Measurements from ENCODE around the gene ENPP3. TPM values are rescaled to one million over a fixed set of nuclear protein-coding genes. Genes with fewer than 3 reads are reported as not detected.

ENPP3 gene
- polyA plus RNA-seq, 1 donor: 43.7 TPM

DNA sequence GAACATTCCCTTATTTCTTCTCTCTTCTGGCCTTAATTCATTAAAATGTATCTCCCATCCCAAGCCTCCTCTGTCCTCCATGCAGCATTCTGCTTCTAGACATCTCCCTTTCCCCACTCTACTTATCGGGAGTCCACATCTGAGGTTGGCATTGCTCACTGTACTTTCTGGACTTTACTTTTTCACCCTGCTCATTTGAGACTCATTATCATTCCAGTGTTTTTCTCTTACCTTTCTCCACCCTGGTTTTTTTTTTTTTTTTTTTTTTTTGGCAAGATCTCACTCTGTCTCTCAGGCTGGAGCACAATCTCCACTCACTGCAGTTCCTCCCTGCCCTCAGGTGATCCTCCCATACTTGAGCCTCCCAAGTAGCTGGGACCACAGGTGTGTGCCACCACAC, 4.5 kb downstream of the ENPP3 start:
- peaks cover 18% of the 10 kb centered on the region for H3K4me1 ChIP-seq (ENCODE audit: control insufficient read depth, insufficient read depth, low read length)
- no peaks in the 10 kb centered on the region for H3K9me3 ChIP-seq (ENCODE audit: control insufficient read depth, low read depth, low read length)
- H3K27me3 ChIP-seq (ENCODE audit: control insufficient read depth, insufficient read depth, low read length): no peaks in the 10 kb centered on the region
- WGBS (ENCODE audit: insufficient coverage, low lambda C conversion rate): 71% methylated on average over 1 of the region's 1 CpG
- H3K36me3 ChIP-seq (ENCODE audit: control insufficient read depth, insufficient read depth, low read length): peaks cover 3% of the 10 kb centered on the region
- DNase-seq: peak in 1 of 2 donors; percentile 22
- H3K27ac ChIP-seq (ENCODE audit: low read length): no peak overlapping the region
- no peak overlapping the region for H3K4me3 ChIP-seq (ENCODE audit: low read length)

- no peak overlapping the region for H3K4me3 ChIP-seq (ENCODE audit: low read length)
- H3K36me3 ChIP-seq (ENCODE audit: control insufficient read depth, insufficient read depth, low read length): peaks cover 3% of the 10 kb centered on the region
- no peak for DNase-seq
- H3K4me1 ChIP-seq (ENCODE audit: control insufficient read depth, insufficient read depth, low read length): peaks cover 16% of the 10 kb centered on the region
- no peaks in the 10 kb centered on the region for H3K9me3 ChIP-seq (ENCODE audit: control insufficient read depth, low read depth, low read length)
- no peak overlapping the region for H3K27ac ChIP-seq (ENCODE audit: low read length)
- no CpG with 5 or more reads among the region's 6 CpGs for WGBS (ENCODE audit: insufficient coverage, low lambda C conversion rate)
- no peaks in the 10 kb centered on the region for H3K27me3 ChIP-seq (ENCODE audit: control insufficient read depth, insufficient read depth, low read length)
Observed at GRCh38 chr6:131642565-131642964, 5.5 kb downstream of the ENPP3 start.

GRCh38 chr6:131642987-131643611, 6.0 kb downstream of the ENPP3 start:
- Histone ChIP-seq H3K4me3 (ENCODE audit: low read length) (no peak overlapping the region), H3K36me3 (ENCODE audit: control insufficient read depth, insufficient read depth, low read length) (peaks cover 3% of the 10 kb centered on the region), H3K27me3 (ENCODE audit: control insufficient read depth, insufficient read depth, low read length) (no peaks in the 10 kb centered on the region), H3K4me1 (ENCODE audit: control insufficient read depth, insufficient read depth, low read length) (peaks cover 16% of the 10 kb centered on the region), H3K9me3 (ENCODE audit: control insufficient read depth, low read depth, low read length) (no peaks in the 10 kb centered on the region), H3K27ac (ENCODE audit: low read length) (no peak overlapping the region)
- DNase-seq: no peak
- 80% methylated on average over 1 of the region's 3 CpGs for WGBS (ENCODE audit: insufficient coverage, low lambda C conversion rate)

- H3K4me3 ChIP-seq (ENCODE audit: low read length): no peak overlapping the region
- H3K36me3 ChIP-seq (ENCODE audit: control insufficient read depth, insufficient read depth, low read length): peaks cover 3% of the 10 kb centered on the region
- H3K4me1 ChIP-seq (ENCODE audit: control insufficient read depth, insufficient read depth, low read length): peaks cover 13% of the 10 kb centered on the region
- H3K27me3 ChIP-seq (ENCODE audit: control insufficient read depth, insufficient read depth, low read length): no peaks in the 10 kb centered on the region
- WGBS (ENCODE audit: insufficient coverage, low lambda C conversion rate): 75% methylated on average over 2 of the region's 2 CpGs
- no peak overlapping the region for H3K27ac ChIP-seq (ENCODE audit: low read length)
- DNase-seq: no peak
- H3K9me3 ChIP-seq (ENCODE audit: control insufficient read depth, low read depth, low read length): no peaks in the 10 kb centered on the region
Observed at GRCh38 chr6:131643855-131644460, 6.9 kb downstream of the ENPP3 start.

GRCh38 chr6:131644921-131645320, 7.8 kb downstream of the ENPP3 start:
- no peak for DNase-seq
- WGBS (ENCODE audit: insufficient coverage, low lambda C conversion rate): 80% methylated on average over 1 of the region's 1 CpG
- Histone ChIP-seq H3K4me3 (ENCODE audit: low read length) (no peak overlapping the region), H3K9me3 (ENCODE audit: control insufficient read depth, low read depth, low read length) (no peaks in the 10 kb centered on the region), H3K4me1 (ENCODE audit: control insufficient read depth, insufficient read depth, low read length) (peaks cover 11% of the 10 kb centered on the region), H3K36me3 (ENCODE audit: control insufficient read depth, insufficient read depth, low read length) (peaks cover 3% of the 10 kb centered on the region), H3K27ac (ENCODE audit: low read length) (no peak overlapping the region), H3K27me3 (ENCODE audit: control insufficient read depth, insufficient read depth, low read length) (no peaks in the 10 kb centered on the region)

GRCh38 chr6:131645846-131646245, 8.7 kb downstream of the ENPP3 start:
- peak overlapping the region; percentile 26 for H3K27ac ChIP-seq (ENCODE audit: low read length)
- no peak overlapping the region for H3K4me3 ChIP-seq (ENCODE audit: low read length)
- H3K36me3 ChIP-seq (ENCODE audit: control insufficient read depth, insufficient read depth, low read length): peaks cover 6% of the 10 kb centered on the region
- peaks cover 9% of the 10 kb centered on the region for H3K4me1 ChIP-seq (ENCODE audit: control insufficient read depth, insufficient read depth, low read length)
- no peaks in the 10 kb centered on the region for H3K27me3 ChIP-seq (ENCODE audit: control insufficient read depth, insufficient read depth, low read length)
- DNase-seq: peak in 1 of 2 donors; percentile 52
- no peaks in the 10 kb centered on the region for H3K9me3 ChIP-seq (ENCODE audit: control insufficient read depth, low read depth, low read length)
- WGBS (ENCODE audit: insufficient coverage, low lambda C conversion rate): no CpG with 5 or more reads among the region's 2 CpGs

- DNase-seq: no peak
- H3K9me3 ChIP-seq (ENCODE audit: control insufficient read depth, low read depth, low read length): no peaks in the 10 kb centered on the region
- peaks cover 6% of the 10 kb centered on the region for H3K36me3 ChIP-seq (ENCODE audit: control insufficient read depth, insufficient read depth, low read length)
- H3K4me1 ChIP-seq (ENCODE audit: control insufficient read depth, insufficient read depth, low read length): peaks cover 10% of the 10 kb centered on the region
- peak overlapping the region; percentile 26 for H3K27ac ChIP-seq (ENCODE audit: low read length)
- H3K4me3 ChIP-seq (ENCODE audit: low read length): no peak overlapping the region
- no peaks in the 10 kb centered on the region for H3K27me3 ChIP-seq (ENCODE audit: control insufficient read depth, insufficient read depth, low read length)
Observed at GRCh38 chr6:131646249-131646670, 9.2 kb downstream of the ENPP3 start.

DNA sequence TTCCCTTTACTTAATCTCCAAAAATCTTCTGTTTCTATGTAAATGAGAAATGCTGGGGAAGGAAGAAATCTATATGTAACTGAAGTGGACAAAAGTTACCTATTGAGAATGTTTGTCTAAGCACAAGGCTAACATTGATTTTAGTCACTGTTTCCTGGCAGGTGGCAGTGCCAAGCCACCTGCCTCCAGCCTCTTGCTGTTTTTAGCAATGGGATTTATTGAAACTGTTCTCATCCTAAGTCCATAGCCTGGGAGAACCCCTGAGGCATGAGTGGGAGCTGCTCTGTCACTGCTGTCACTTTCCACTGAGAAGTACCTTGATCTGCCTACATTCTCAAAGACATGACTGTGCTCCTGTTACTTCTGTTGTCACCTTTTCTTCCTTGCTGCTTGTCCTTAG, 14.7 kb downstream of the ENPP3 start:
- peak overlapping the region; percentile 65 for H3K27ac ChIP-seq (ENCODE audit: low read length)
- H3K27me3 ChIP-seq (ENCODE audit: control insufficient read depth, insufficient read depth, low read length): no peaks in the 10 kb centered on the region
- H3K36me3 ChIP-seq (ENCODE audit: control insufficient read depth, insufficient read depth, low read length): peaks cover 16% of the 10 kb centered on the region
- peaks cover 13% of the 10 kb centered on the region for H3K4me1 ChIP-seq (ENCODE audit: control insufficient read depth, insufficient read depth, low read length)
- DNase-seq: peak in 1 of 2 donors; percentile 53
- H3K9me3 ChIP-seq (ENCODE audit: control insufficient read depth, low read depth, low read length): no peaks in the 10 kb centered on the region
- no peak overlapping the region for H3K4me3 ChIP-seq (ENCODE audit: low read length)

DNA sequence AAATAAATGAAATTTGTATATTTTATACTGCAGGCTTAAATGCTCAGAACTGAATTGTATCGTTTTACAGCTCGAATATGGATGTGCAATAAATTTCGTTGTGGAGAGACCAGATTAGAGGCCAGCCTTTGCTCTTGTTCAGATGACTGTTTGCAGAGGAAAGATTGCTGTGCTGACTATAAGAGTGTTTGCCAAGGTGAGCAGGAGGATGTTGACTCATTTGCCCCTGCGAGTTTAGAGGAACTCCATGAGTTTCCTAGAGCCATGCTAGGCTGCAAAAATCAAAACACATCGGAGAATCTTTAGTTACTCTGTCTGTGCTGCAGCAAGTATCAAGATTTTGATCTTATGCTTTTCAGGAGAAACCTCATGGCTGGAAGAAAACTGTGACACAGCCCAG, 15.4 kb downstream of the ENPP3 start:
- Histone ChIP-seq H3K4me3 (ENCODE audit: low read length) (no peak overlapping the region), H3K4me1 (ENCODE audit: control insufficient read depth, insufficient read depth, low read length) (peaks cover 13% of the 10 kb centered on the region), H3K27ac (ENCODE audit: low read length) (peak overlapping the region; percentile 65), H3K36me3 (ENCODE audit: control insufficient read depth, insufficient read depth, low read length) (peaks cover 16% of the 10 kb centered on the region), H3K9me3 (ENCODE audit: control insufficient read depth, low read depth, low read length) (no peaks in the 10 kb centered on the region), H3K27me3 (ENCODE audit: control insufficient read depth, insufficient read depth, low read length) (no peaks in the 10 kb centered on the region)
- WGBS (ENCODE audit: insufficient coverage, low lambda C conversion rate): no CpG with 5 or more reads among the region's 5 CpGs
- DNase-seq: peak; percentile 73 to 89

DNA sequence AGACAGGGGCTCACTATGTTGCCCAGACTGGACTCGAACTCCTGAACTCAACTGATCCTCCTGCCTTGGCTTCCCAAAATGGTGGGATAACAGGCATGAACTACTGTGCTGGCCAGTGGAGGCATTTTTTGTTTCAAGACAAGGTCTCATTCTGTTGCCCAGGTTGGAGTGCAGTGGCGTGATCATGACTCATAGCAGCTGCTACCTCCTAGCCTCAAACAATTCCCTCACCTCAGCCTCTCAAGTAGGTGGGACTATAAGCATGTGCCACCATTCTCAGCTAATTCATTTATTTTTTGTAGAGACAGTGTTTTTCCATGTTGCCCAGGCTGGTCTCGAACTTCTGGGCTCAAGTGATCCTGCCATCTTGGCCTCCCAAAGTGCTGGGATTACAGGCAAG, 17.2 kb downstream of the ENPP3 start:
- no CpG with 5 or more reads among the region's 3 CpGs for WGBS (ENCODE audit: insufficient coverage, low lambda C conversion rate)
- peaks cover 13% of the 10 kb centered on the region for H3K4me1 ChIP-seq (ENCODE audit: control insufficient read depth, insufficient read depth, low read length)

GRCh38 chr6:131655387-131655786, 18.3 kb downstream of the ENPP3 start:
- H3K9me3 ChIP-seq (ENCODE audit: control insufficient read depth, low read depth, low read length): no peaks in the 10 kb centered on the region
- DNase-seq: no peak
- no peak overlapping the region for H3K4me3 ChIP-seq (ENCODE audit: low read length)
- no peaks in the 10 kb centered on the region for H3K27me3 ChIP-seq (ENCODE audit: control insufficient read depth, insufficient read depth, low read length)
- H3K36me3 ChIP-seq (ENCODE audit: control insufficient read depth, insufficient read depth, low read length): peaks cover 15% of the 10 kb centered on the region
- H3K27ac ChIP-seq (ENCODE audit: low read length): no peak overlapping the region
- WGBS (ENCODE audit: insufficient coverage, low lambda C conversion rate): no CpG with 5 or more reads among the region's 3 CpGs
- H3K4me1 ChIP-seq (ENCODE audit: control insufficient read depth, insufficient read depth, low read length): peaks cover 13% of the 10 kb centered on the region

More for the DNA sequence above, 17.2 kb downstream of the ENPP3 start:
- H3K4me3 ChIP-seq (ENCODE audit: low read length): no peak overlapping the region
- H3K27me3 ChIP-seq (ENCODE audit: control insufficient read depth, insufficient read depth, low read length): no peaks in the 10 kb centered on the region
- H3K9me3 ChIP-seq (ENCODE audit: control insufficient read depth, low read depth, low read length): no peaks in the 10 kb centered on the region
- DNase-seq: no peak
- no peak overlapping the region for H3K27ac ChIP-seq (ENCODE audit: low read length)
- H3K36me3 ChIP-seq (ENCODE audit: control insufficient read depth, insufficient read depth, low read length): peaks cover 16% of the 10 kb centered on the region

All from large intestine (tissue), 3 donors.